ENCODE data around the gene OR52E5.

The OR52E5 gene
- total RNA-seq, result 0 to 0.77 (median 0) reads per million in 17 experiments

GRCh38 chr11:5892908-5893307 is at the start of gene OR52E5:
Gene OR52E5, plus strand, starts transcription at chr11:5893208. Its CDS starts 7,569 bp downstream, at chr11:5900777.
- no peak for DNase-seq

GRCh38 chr11:5846701-5847100 is 46.3 kb upstream of the OR52E5 start:
- DNase-seq, result peak in 1 of 4 experiments; percentile 5

- DNase-seq, result no peak
Observed at GRCh38 chr11:5847711-5848110, 45.3 kb upstream of the OR52E5 start.

GRCh38 chr11:5851002-5851401 is 42.0 kb upstream of the OR52E5 start:
- no peak for DNase-seq

- DNase-seq, result no peak
Observed at GRCh38 chr11:5857590-5857989, 35.4 kb upstream of the OR52E5 start, which contains the start of gene OR52E8. Gene OR52E8, minus strand, starts transcription at chr11:5857690. Its CDS starts 0 bp downstream, at chr11:5857690.

- no peak for DNase-seq
Observed at GRCh38 chr11:5865826-5866225, 27.2 kb upstream of the OR52E5 start.

- no peak for DNase-seq
Observed at GRCh38 chr11:5878564-5878963, 14.4 kb upstream of the OR52E5 start.

GRCh38 chr11:5880329-5880728 is 12.7 kb upstream of the OR52E5 start, which contains the start of gene OR52E4:
Gene OR52E4, plus strand, starts transcription at chr11:5880629. Its CDS starts 3,664 bp downstream, at chr11:5884293.
- no peak for DNase-seq

GRCh38 chr11:5881756-5882155 is 11.3 kb upstream of the OR52E5 start:
- DNase-seq, result no peak

GRCh38 chr11:5887172-5887571 is 5.8 kb upstream of the OR52E5 start:
- DNase-seq, result no peak

- no peak for DNase-seq
Observed at GRCh38 chr11:5887661-5888060, 5.3 kb upstream of the OR52E5 start.

- DNase-seq, result peak in 3 of 4 experiments; percentile 3 to 59 (median 31)
Observed at GRCh38 chr11:5891216-5891800, 1.7 kb upstream of the OR52E5 start.

- DNase-seq, result no peak
Observed at GRCh38 chr11:5899534-5899933, 6.5 kb downstream of the OR52E5 start.

- no peak for DNase-seq
Observed at GRCh38 chr11:5910540-5910939, 17.5 kb downstream of the OR52E5 start.

- DNase-seq, result peak in 1 of 4 experiments; percentile 1
Observed at GRCh38 chr11:5922749-5923426, 29.9 kb downstream of the OR52E5 start.

GRCh38 chr11:5923427-5923776 is 30.4 kb downstream of the OR52E5 start:
- DNase-seq, result no peak

GRCh38 chr11:5923794-5924193 is 30.8 kb downstream of the OR52E5 start:
- DNase-seq, result no peak

- no peak for DNase-seq
Observed at GRCh38 chr11:5928271-5928670, 35.3 kb downstream of the OR52E5 start.

GRCh38 chr11:5928811-5929210 is 35.8 kb downstream of the OR52E5 start:
- DNase-seq, result no peak

GRCh38 chr11:5929571-5930368 is 36.8 kb downstream of the OR52E5 start:
- DNase-seq, result no peak

GRCh38 chr11:5930614-5931013 is 37.6 kb downstream of the OR52E5 start:
- DNase-seq, result no peak

GRCh38 chr11:5931061-5931460 is 38.1 kb downstream of the OR52E5 start:
- no peak for DNase-seq

- DNase-seq, result no peak
Observed at GRCh38 chr11:5932671-5933070, 39.7 kb downstream of the OR52E5 start.
